ENCODE data around the gene STIMATE. TPM values are rescaled to one million over a fixed set of nuclear protein-coding genes. Genes with fewer than 3 reads are reported as not detected.

STIMATE gene
- total RNA-seq, 1 donor from 2014 or later, result 12.1 TPM

DNA sequence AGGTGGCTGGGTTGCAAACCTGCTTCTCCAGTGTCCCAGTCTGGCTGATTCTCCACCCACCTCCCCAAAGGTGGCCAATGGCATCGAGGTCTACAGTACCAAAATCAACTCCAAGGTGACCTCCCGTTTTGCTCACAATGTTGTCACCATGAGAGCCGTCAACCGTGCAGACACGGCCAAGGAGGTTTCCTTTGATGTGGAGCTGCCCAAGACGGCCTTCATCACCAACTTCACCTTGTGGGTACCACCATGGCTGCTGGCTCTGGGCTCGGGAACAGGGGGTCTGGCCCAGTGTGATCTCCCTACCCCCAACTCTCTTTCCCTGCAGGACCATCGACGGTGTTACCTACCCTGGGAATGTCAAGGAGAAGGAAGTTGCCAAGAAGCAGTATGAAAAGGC, 100.9 kb downstream of the STIMATE start:
- H3K4me1 Mint-ChIP-seq (ENCODE audit: low read depth, unreplicated experiment), result peaks cover 5% of the 10 kb centered on the region
- Histone ChIP-seq H4K20me1 (ENCODE audit: insufficient read depth, low read length) (no peaks in the 10 kb centered on the region), H3K9me3 (ENCODE audit: insufficient read depth, low read depth, low read length) (no peaks in the 10 kb centered on the region), H2AFZ (ENCODE audit: low read depth, low read length) (no peak overlapping the region), H3K9ac (ENCODE audit: low read length) (no peak overlapping the region), H3K4me2 (ENCODE audit: low read length) (no peak overlapping the region), H3K36me3 (ENCODE audit: insufficient read depth, low read length) (no peaks in the 10 kb centered on the region), H3K4me3 (ENCODE audit: insufficient read depth, low read depth, low read length) (no peak overlapping the region), H3K27me3 (ENCODE audit: insufficient read depth, low read length) (no peaks in the 10 kb centered on the region), H3K79me2 (ENCODE audit: insufficient read depth, low read length) (no peaks in the 10 kb centered on the region), H3K4me1 (ENCODE audit: insufficient read depth, low read length) (no peaks in the 10 kb centered on the region), H3K27ac (ENCODE audit: low read depth, low read length) (no peak overlapping the region)
- no peak overlapping the region for H3K4me3 Mint-ChIP-seq (ENCODE audit: unreplicated experiment)
- peaks cover 3% of the 10 kb centered on the region for H3K9me3 Mint-ChIP-seq (ENCODE audit: unreplicated experiment)
- no peak overlapping the region for H3K27ac Mint-ChIP-seq (ENCODE audit: unreplicated experiment)
- no peak for FAIRE-seq
- peaks cover 15% of the 10 kb centered on the region for H3K27me3 Mint-ChIP-seq (ENCODE audit: low read depth, unreplicated experiment)
- DNase-seq (ENCODE audit: low read depth), result no peak
- no peaks in the 10 kb centered on the region for H3K36me3 Mint-ChIP-seq (ENCODE audit: low read depth, unreplicated experiment)
- TF ChIP-seq EZH2 (IDR thresholded peaks at IDR 0.05; ENCODE audit: insufficient read depth, low read length), result no peak
- TF ChIP-seq, protein P1, sequence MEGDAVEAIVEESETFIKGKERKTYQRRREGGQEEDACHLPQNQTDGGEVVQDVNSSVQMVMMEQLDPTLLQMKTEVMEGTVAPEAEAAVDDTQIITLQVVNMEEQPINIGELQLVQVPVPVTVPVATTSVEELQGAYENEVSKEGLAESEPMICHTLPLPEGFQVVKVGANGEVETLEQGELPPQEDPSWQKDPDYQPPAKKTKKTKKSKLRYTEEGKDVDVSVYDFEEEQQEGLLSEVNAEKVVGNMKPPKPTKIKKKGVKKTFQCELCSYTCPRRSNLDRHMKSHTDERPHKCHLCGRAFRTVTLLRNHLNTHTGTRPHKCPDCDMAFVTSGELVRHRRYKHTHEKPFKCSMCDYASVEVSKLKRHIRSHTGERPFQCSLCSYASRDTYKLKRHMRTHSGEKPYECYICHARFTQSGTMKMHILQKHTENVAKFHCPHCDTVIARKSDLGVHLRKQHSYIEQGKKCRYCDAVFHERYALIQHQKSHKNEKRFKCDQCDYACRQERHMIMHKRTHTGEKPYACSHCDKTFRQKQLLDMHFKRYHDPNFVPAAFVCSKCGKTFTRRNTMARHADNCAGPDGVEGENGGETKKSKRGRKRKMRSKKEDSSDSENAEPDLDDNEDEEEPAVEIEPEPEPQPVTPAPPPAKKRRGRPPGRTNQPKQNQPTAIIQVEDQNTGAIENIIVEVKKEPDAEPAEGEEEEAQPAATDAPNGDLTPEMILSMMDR (IDR thresholded peaks at IDR 0.05; ENCODE audit: insufficient read depth, low read depth, low read length), result no peak

DNA sequence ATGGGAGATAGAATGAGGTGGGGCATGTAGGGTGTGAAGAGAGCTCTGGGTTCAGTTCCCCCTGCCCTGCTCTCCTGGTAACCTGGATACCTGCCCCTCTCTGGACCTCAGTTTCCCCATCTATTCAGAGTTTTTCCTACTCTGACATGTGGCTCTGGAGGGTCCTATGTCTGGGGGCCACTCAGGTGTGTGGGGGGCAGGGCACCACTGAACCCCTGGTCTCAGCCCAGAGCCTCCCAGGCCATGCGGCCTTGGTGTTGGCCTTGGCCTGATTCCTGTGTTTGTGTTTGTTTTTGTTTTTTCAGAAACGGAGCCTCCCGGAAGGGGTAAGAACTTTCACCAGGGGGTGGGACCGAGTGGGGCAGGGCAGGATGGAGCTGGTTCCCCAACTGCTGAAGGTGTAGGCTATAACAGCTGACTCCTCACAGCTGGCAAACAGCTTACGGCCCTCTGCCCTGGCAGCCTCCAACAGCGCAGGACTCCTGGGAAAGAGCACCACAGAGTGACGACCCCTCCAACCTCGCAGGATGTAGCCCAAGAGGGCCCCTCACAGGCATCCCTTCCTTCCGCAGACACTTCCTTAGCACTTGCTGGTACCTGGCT, 101.9 kb downstream of the STIMATE start:
- no peaks in the 10 kb centered on the region for H4K20me1 ChIP-seq (ENCODE audit: insufficient read depth, low read length)
- H3K4me2 ChIP-seq (ENCODE audit: low read length), result no peak overlapping the region
- no peaks in the 10 kb centered on the region for H3K27me3 ChIP-seq (ENCODE audit: insufficient read depth, low read length)
- H3K4me1 Mint-ChIP-seq (ENCODE audit: low read depth, unreplicated experiment), result peaks cover 5% of the 10 kb centered on the region
- no peaks in the 10 kb centered on the region for H3K36me3 Mint-ChIP-seq (ENCODE audit: low read depth, unreplicated experiment)
- H3K27ac ChIP-seq (ENCODE audit: low read depth, low read length), result no peak overlapping the region
- no peak overlapping the region for H3K27ac Mint-ChIP-seq (ENCODE audit: unreplicated experiment)
- H3K9me3 ChIP-seq (ENCODE audit: insufficient read depth, low read depth, low read length), result no peaks in the 10 kb centered on the region
- H3K79me2 ChIP-seq (ENCODE audit: insufficient read depth, low read length), result no peaks in the 10 kb centered on the region
- no peaks in the 10 kb centered on the region for H3K4me1 ChIP-seq (ENCODE audit: insufficient read depth, low read length)
- H3K36me3 ChIP-seq (ENCODE audit: insufficient read depth, low read length), result no peaks in the 10 kb centered on the region
- peaks cover 3% of the 10 kb centered on the region for H3K9me3 Mint-ChIP-seq (ENCODE audit: unreplicated experiment)
- peaks cover 21% of the 10 kb centered on the region for H3K27me3 Mint-ChIP-seq (ENCODE audit: low read depth, unreplicated experiment)
- FAIRE-seq (no peak), DNase-seq (ENCODE audit: low read depth) (no peak)
- no peak overlapping the region for H3K9ac ChIP-seq (ENCODE audit: low read length)
- H2AFZ ChIP-seq (ENCODE audit: low read depth, low read length), result no peak overlapping the region
- no peak overlapping the region for H3K4me3 ChIP-seq (ENCODE audit: insufficient read depth, low read depth, low read length)
- no peak overlapping the region for H3K4me3 Mint-ChIP-seq (ENCODE audit: unreplicated experiment)
- TF ChIP-seq, protein P1 (IDR thresholded peaks at IDR 0.05; ENCODE audit: insufficient read depth, low read depth, low read length), result no peak
- TF ChIP-seq EZH2 (IDR thresholded peaks at IDR 0.05; ENCODE audit: insufficient read depth, low read length), result no peak

DNA sequence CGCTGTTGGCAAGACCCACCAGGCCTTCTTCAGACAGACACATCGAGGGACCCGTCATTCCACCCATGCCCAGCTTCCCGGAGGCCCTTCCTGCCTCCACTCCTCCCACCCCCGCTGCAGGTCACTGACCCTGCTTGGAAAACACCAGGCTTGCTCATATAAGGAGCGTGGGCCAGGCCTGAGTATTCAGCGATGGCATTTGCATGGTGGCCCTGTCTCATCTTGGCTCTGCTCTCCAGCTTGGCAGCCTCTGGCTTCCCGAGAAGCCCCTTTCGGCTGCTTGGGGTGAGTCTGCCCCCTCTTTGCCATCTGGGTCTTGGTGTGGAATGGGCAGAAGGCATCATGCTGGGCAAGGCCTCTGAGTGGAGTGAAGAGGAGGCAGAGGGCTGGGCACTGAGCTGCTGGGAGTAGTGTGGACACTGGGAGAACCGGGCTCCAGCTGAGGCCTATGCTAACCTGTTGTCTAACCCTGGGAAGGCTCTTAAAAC, 102.7 kb downstream of the STIMATE start, which contains the start of gene ITIH3:
TSS of gene ITIH3 (plus strand) at position 185 of the 488 bp plus-strand sequence. CDS start at position 193, 8 bp downstream.
- DNase-seq (ENCODE audit: low read depth) (no peak), FAIRE-seq (no peak)
- H3K4me2 ChIP-seq (ENCODE audit: low read length), result no peak within 1 kb of the TSS
- H3K36me3 ChIP-seq (ENCODE audit: insufficient read depth, low read length), result no peaks in the 10 kb centered on the region
- no peaks in the 10 kb centered on the region for H3K27me3 ChIP-seq (ENCODE audit: insufficient read depth, low read length)
- Mint-ChIP-seq H3K36me3 (ENCODE audit: low read depth, unreplicated experiment) (no peaks in the 10 kb centered on the region), H3K27ac (ENCODE audit: unreplicated experiment) (no peak within 1 kb of the TSS), H3K27me3 (ENCODE audit: low read depth, unreplicated experiment) (peaks cover 21% of the 10 kb centered on the region), H3K4me1 (ENCODE audit: low read depth, unreplicated experiment) (peaks cover 5% of the 10 kb centered on the region), H3K4me3 (ENCODE audit: unreplicated experiment) (no peak within 1 kb of the TSS), H3K9me3 (ENCODE audit: unreplicated experiment) (peaks cover 3% of the 10 kb centered on the region)
- no peak within 1 kb of the TSS for H3K9ac ChIP-seq (ENCODE audit: low read length)
- H3K4me3 ChIP-seq (ENCODE audit: insufficient read depth, low read depth, low read length), result no peak within 1 kb of the TSS
- no peaks in the 10 kb centered on the region for H3K4me1 ChIP-seq (ENCODE audit: insufficient read depth, low read length)
- no peak within 1 kb of the TSS for H3K27ac ChIP-seq (ENCODE audit: low read depth, low read length)
- no peak within 1 kb of the TSS for H2AFZ ChIP-seq (ENCODE audit: low read depth, low read length)
- no peak for TF ChIP-seq EZH2 (IDR thresholded peaks at IDR 0.05; ENCODE audit: insufficient read depth, low read length)
- TF ChIP-seq, protein P1 (IDR thresholded peaks at IDR 0.05; ENCODE audit: insufficient read depth, low read depth, low read length), result no peak
- no peaks in the 10 kb centered on the region for H4K20me1 ChIP-seq (ENCODE audit: insufficient read depth, low read length)
- no peaks in the 10 kb centered on the region for H3K79me2 ChIP-seq (ENCODE audit: insufficient read depth, low read length)
- H3K9me3 ChIP-seq (ENCODE audit: insufficient read depth, low read depth, low read length), result no peaks in the 10 kb centered on the region
